T-helper 1 cell (primary cell): ENCODE measurements around the gene COPA.

ENCODE experiments used
- DNase-seq, 5 donors: peaks; one replicate each; pipeline ENCODE4 v3.0.0-alpha.2; 2012 to 2020

Gene COPA

DNA sequence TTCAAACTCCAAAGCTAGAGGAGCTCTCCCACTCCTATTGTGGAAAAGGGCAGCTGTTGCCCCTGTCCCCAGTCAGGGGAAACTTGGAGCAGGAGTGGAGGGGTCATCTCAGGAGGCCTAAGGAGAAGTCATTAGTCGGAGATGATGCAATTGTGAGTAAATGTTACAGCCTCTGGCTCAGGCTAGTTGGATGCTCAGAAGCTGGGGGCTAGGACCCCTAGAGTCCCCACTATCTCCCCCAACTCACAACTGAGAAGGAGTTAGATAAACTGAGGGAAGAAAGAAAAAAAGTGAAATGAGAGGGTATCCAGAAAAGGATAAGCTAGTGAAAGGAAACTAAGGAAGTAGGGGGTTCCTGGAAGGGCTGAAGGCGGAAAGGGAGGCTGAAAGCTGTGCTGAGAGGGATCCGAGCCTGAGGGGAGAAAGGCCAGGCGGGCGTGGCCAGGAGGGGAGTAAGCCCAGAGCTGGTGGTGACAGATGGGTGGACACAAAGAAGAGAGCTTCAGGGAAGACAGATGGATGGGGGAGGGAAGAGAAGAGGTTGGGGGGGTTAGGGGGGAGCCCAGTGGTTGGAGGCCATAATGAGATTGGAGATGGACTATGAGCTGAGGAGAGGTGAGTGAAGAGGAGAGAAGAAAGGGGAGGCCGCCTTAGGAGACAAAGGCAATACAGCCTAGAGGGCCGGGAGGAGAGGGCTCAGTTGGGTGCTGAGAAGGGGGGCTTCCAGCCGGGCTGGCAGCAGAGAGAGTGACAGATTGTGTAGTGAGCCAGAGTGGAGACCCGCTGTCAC is 19.3 kb upstream of the COPA start:
- DNase-seq, result no peak

DNA sequence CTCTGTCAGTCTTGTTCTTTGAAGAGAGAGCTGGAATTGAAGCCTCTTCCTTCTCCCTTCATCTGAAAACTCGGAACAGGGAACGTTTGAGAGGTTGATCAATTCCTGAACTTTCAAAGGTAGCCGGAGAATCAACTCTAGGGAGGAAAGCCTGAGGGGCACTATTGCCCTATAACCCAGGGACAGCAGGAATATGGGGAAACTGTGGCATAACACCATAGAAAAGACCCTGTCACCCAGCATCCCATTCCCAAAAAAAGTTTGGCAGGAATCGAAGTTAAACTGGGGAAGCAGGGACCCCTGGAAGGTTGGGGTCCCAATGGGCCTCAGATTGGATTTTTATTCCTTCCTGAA is 18.7 kb upstream of the COPA start:
- DNase-seq, result no peak

DNA sequence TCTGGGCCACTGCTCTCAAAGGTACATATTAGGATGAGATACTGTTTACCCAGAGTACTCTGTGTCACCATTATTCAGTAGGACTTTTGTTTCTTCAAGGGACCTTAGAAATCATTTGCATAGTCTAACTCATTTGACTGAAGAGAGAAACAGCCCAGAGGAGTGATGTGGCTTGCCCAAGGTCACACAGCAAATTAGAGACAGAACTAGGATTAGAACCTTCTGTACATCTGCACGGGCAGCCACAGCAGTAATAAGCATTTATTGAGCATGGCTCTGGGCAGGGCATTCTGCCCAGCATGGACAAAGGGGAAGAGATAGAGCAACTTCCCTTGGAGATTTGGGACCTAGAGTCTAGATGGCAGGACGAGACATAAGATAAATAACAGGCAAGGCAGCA is 18.1 kb upstream of the COPA start:
- DNase-seq, result no peak

DNA sequence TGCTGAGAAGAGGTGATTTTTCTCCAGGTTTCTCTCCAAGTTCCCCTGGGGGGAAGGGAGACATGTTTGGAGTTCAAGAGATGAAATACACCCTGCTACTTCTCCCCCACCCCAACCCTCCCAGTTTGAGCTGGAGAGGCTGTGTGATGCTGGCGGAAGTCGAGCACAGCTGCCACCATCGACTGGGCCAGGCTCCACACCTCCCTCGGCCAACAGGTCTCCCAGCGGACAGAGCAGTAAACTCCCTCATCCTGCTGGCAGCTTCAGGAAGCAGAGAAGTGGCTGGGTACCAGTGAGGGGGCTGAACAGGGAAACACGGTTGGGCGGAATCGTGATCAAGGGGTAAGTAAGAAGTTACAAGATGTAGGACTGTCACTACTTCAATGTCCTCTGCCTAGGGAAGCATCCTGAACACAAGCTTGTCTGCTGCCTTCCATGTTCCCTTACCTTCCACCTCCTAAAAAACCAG is 17.2 kb upstream of the COPA start:
- no peak for DNase-seq

DNA sequence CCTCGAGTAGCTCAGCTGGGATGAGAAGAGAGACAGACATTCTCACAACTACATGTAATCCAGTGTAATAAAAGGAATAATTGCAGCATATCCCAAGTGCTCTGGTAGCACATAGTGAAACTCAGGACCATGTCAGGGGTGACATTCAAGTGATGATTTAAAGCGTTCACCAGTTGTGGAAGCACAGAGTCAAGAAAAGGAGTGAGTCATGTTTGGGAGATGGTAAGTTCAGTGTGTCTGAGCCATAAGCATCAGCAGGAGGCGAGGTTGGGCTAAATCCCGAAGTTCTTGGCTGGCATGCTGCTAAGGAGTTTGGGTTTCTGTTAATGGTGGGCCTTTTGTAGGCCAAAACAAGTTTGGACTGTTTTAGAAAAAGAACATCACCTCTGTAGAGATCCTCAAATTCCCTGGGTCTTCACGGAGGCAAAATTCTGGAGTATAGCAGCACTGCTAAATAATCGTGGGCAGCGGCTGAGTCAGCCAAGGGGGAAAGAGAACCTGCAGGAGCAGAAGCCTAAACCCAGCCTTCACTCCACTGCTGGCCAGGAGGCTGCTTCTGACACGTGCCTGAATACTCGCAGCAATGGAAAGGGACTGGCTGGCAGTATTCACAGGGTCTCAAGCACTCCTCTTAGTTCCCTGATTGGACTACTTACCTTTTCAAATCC is 16.6 kb upstream of the COPA start:
- DNase-seq, result no peak

DNA sequence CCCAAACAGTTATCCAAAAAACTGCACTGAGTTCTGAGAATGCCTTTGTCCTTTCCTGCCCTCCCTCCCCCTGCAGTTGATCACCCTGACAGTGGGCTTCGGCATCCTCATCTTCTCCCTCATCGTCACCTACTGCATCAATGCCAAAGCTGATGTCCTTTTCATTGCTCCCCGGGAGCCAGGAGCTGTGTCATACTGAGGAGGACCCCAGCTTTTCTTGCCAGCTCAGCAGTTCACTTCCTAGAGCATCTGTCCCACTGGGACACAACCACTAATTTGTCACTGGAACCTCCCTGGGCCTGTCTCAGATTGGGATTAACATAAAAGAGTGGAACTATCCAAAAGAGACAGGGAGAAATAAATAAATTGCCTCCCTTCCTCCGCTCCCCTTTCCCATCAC is 15.0 kb upstream of the COPA start:
- no peak for DNase-seq

DNA sequence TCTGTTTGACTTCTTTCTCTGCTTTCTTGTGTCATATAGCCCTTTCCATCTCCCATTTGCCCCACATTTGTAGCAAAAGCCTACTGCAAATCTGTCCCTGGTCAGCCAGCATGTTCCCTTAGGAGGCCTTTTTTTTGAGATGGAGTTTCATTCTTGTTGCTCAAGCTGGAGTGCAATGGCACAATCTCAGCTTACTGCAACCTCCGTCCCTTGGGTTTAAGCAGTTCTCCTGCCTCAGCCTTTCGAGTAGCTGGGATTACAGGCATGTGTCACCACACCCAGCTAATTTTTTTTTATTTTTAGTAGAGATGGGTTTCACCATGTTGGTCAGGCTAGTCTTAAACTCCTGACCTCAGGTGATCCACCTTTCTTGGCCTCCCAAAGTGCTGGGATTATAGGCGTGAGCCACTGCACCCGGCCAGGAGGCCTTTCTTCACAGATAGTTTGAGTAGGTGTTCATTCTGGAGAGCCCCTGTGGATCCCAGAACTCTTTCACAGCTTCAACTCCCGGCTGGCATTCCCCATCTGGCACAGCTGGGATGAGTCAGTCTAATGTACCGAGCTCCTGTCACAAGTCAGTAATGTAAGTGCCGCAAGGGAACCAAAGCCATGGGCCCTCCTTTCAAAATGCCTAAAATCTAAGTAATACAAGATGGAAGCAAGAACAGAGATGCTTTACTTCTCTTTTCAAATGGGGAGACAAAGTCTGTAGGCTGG is 14.4 kb upstream of the COPA start:
- no peak for DNase-seq

DNA sequence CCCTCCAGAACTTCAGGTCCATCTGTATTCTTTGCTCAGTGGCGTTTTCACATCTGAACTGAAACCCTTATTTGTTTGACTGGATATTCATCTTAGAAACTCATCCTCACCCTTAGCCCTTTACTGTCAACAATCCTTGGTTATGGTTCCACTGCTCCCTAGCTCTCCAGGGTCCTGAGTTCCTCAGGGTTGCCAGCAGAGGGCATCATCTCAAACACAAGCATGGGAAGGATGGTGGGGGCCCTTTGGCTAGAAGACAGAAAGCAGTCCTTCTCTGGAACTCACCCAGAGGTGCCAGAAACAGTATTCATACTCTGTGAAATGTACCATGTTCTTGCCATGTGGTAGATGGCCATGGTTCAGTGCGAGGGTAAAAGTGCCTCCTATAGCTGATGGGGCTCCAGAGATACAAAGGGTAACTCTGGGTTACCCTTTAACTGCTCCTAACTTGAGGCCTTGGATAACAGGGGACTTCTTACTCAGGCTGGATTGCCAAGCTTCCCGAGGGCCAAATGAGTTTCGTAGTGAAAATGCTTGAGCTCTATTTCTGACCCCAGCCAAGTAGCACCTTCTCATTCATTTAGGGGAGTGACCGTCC is 11.4 kb upstream of the COPA start:
- DNase-seq, result no peak

DNA sequence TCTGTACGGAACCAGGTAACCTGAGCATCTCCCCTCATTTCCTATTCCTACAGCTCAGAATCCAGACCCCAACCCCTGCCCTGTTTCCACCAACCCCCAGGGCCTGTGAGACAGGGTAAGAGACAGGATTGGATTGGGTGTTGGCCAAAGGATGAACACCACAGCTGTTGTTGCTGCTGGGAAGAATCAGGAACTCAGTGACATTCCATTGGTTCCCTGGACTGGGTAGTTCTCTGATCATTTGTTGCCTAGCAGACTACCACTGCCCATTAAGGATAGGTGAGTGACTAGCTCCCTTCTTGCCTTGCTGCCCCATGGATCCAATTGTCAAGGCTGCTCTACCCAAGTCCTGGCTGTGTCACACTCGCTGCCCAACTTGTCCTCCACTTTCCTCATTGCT is 10.2 kb upstream of the COPA start:
- DNase-seq, result no peak

DNA sequence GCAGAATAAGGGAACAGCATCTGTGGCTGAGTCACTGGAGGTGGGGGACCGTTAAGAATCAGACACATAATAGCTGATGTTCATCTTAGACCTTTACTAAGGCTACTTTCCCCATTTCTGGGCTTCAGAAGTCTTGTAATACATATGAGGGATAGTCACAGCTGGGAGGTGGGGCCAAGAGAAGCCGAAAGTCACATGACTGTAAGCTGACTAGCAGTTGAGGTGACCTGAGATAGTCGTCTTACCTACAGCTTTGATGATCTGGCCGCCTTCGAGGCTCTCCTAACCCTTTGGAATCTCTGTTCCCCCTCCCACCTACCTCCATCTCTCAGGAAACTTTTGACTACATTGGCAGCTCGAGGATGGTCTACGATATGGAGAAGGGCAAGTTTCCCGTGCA is 9.5 kb upstream of the COPA start:
- DNase-seq, result no peak

DNA sequence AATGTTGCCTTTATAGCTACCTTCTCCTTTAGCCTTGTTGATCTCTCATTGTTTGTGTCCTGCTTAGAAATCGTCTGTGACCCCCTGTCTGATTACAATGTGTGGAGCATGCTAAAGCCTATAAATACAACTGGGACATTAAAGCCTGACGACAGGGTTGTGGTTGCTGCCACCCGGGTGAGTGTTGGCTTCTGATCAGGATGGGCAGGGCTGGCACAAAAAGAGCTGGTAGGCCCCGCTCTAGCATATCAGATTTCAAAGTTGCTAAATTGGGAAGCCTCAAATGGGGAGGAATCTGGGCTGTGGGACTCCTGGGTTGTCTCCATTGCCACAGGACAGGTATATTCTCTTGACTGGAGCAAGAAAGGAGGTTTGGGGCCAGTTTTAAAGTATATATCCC is 8.6 kb upstream of the COPA start:
- DNase-seq, result no peak

DNA sequence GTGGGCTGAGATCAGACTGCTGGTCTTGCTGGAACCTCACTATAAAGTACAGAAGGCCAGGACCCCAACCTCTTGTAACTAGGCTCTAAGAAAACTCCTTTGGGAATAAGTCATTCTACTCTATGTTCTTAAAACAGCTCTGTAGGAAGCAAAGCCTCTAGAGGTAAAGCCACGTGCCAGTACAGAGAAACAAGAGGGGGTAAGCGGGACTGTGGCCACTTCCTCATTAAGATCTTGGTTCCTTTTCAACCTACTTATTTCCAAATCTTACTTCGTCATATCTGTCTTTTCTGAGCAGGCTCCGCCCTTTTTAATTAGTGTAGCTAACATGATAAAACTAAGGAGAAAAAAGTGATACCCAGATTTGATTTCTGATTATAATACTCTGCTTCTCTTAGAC is 3.9 kb upstream of the COPA start:
- DNase-seq, result no peak

GRCh38 chr1:160346463-160346862 is 3.4 kb upstream of the COPA start:
- DNase-seq, result no peak

GRCh38 chr1:160344936-160345335 is 1.9 kb upstream of the COPA start:
- no peak for DNase-seq

GRCh38 chr1:160344241-160344640 is 1.2 kb upstream of the COPA start:
- no peak for DNase-seq

DNA sequence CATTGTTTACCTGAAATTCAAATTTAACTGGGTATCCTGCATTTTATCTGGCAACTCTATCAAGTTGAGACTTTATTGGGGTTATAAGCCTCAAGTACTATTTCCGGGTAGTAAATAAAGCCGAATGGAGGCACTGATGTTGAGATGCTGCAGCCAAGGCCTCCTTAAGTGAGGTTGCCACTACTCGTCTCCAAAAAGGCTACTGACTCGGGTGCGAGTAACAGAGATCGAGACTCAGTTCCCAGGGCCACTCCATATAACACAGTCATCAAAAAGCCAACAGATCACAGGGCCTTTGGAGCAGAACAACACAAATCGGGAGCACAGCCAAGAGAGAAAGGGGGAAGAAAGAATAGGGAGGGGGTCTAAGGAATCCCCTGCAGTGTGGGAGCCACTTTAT is 524 bp downstream of the COPA start:
- peak in 2 of 5 donors; percentile 4 to 31 for DNase-seq

- DNase-seq, result no peak
Measured at GRCh38 chr1:160340866-160341265, 2.2 kb downstream of the COPA start.

GRCh38 chr1:160340146-160340545 is 2.9 kb downstream of the COPA start:
- no peak for DNase-seq

DNA sequence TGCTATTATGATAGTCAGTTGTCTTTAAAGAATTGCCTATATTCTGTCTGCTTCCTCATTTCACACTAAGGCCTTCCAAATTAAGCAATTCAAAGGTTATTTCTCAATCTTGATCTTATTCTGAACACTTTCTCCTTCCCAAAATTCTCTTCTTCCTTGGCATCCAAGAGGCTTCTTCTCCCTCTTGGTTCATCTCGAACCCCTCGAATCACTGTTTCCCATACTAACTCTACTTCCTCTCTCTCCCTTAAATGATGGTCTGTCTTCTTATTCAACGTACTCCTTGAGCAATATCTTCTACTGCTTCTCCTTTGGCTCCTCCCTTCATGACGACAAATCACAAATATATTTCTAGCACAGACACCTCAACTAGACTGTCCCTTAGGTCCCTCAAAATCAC is 4.5 kb downstream of the COPA start:
- DNase-seq, result no peak

GRCh38 chr1:160332516-160332915 is 10.5 kb downstream of the COPA start:
- no peak for DNase-seq

DNA sequence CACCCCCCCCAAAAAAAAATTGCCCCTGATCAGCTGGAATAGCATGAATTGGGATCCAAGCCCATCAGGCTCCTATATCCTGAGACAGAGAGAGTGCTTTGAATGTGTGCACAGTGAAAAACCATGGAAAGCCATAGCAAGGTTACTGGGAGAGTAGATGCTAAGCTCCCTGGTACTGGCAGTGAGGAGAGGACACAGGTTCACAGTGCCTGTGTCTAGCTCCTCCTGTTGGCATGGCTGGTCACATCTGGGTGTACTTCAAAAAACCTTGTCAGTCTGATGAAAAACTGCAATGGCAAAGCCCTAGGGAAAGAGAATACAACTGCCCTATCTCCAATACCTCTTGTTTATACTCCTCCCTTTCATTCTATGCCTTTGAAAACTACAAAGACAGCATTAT is 12.9 kb downstream of the COPA start:
- no peak for DNase-seq

DNA sequence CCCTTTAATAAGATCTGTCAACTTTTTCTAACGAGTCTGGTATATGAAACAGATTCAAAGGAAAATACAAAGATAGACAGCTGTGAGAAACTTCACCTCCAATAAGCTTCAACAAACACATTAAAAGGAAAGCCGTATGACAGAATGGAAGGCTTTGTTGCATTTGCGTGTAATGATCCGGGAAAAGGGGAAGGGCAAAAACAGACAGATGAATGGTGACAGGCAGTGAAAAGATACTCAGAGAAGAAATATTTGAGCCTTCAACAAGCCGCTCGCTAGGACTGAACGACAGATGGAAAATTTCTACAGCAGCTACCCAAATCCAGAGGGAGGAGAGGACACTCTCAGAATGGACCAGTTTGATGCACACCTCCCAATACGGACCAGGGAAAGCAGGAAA is 14.9 kb downstream of the COPA start:
- DNase-seq, result no peak

DNA sequence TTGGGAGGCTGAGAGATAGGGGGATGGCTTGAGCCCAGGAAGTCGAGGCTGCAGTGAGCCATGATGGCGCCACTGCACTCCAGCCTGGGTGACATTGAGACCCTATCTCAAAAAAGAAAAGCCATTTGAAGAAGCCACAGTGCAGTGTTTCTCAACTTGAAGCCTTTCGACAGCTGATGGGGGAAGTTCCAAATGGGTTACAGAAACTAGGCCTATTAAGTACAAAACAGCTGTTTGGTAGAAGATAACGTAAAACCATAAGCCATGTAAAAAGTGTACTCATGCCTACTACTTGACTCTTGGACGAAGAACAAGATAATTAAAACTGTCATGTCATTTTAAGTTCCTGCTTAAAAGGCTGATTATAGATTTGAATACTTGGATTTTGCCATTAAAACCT is 16.6 kb downstream of the COPA start:
- DNase-seq, result no peak

DNA sequence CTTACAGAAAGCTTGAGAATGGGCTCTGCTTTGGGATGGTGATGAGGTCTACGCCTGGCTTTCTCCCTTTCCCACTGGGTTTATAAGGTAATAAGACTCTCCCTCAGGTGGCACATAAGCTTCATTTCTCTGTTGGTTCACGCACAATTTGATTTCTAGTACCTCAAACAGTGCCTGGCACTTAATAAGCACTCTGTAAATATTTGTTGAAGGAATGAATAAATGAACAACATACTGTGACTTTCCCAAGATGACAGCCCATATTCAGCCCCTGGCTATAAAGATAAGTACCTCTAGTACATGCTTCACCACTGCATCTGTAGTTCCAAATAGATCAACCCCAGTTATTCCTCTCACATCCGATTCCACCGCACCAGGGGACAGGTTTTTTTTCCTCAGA is 17.8 kb downstream of the COPA start:
- no peak for DNase-seq
